HPDE6-E6E7 (cell line): ENCODE data around the gene ACOX1.
"Not testable (repeated sequence)": the region's sequence is repeated elsewhere in the genome, so short reads cannot be mapped to it uniquely, and the experiment has no call there.

ENCODE experiments used
- DNase-seq: peaks from one replicate; pipeline ENCODE4 v3.0.0; 2011; ENCODE audit warnings: missing footprints; ENCODE audit errors: extremely low spot score

ACOX1 gene

DNA sequence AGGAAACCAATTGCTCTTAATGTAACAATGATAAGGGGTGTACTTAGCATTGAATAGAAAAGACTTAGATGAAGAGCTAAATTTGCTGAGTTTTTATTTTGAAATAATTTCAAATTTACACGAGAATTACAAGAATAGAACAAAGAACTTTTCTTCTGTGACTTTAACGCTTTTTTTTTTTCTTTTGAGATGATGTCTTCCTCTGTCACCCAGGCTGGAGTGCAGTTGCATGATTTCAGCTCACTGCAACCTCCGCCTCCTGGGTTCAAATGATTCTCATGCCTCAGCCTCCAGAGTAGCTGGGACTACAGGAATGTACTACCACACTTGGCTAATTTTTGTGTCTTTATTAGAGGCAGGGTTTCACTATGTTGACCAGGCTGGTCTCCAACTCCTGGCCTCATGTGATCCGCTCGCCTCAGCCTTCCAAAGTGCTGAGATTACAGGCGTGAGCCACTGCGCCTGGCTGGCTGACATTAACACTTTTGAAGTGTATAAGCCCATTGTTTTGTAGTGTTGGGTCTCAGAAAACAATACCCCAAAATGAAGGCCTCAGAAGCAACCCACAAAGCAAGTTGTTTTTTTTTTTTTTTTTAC is 2.2 kb upstream of the ACOX1 start:
- DNase-seq = no peak

DNA sequence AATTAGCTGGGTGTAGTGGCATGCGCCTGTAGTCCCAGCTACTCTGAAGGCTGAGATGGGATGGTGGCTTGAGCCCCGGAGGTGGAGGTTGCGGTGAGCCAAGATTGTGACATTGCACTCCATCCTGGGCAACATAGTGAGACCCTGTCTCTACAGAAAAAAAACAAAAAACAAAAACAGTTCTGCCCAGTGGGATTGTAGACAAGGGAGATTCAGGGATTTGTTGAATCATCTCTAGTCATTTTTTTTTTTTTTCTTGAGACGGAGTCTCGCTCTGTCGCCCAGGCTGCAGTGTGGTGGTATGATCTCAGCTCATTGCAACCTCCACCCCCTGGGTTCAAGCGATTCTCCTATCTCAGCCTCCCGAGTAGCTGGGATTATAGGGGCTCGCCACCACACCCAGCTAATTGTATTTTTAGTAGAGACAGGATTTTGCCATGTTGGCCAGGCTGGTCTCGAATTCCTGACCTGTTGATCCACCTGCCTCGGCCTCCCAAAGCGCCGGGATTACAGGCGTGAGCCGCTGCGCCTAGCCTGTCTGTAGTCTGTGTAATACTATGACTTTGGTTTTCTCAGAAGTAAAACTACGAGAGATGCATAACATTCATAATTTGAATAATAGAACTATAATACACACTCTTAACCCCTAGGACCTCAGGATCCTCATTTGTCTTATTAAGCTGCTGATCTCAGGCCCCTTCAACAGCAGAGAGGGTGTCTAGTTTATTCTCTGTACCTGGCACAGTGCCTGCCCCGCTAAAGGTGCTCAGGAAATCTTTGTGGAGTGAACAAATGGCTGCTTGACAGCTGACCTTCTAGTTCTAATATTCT is 1.4 kb upstream of the ACOX1 start:
- DNase-seq = no peak

DNA sequence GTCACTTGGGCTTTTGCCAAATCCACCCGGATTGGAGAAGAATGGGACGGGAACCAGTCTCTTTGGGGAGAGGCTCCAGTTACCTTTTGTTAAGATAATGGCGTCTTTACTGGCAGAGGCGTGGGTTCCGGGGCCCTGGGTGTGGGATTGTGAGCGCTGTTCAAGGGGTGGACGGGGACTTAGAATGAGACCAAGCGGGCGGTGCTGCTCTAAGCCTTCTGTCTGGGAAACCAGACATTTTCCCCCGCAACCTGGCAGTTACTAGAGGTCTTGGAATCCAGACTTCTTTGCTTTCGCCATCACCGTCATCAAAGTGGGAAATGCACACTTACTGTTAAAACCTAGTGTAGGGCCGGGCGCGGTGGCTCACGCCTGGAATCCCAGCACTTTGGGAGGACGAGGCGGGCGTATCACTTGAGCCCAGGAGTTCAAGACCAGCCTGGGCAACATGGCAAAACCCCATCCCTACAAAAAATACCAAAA is 780 bp upstream of the ACOX1 start:
- DNase-seq = no peak

DNA sequence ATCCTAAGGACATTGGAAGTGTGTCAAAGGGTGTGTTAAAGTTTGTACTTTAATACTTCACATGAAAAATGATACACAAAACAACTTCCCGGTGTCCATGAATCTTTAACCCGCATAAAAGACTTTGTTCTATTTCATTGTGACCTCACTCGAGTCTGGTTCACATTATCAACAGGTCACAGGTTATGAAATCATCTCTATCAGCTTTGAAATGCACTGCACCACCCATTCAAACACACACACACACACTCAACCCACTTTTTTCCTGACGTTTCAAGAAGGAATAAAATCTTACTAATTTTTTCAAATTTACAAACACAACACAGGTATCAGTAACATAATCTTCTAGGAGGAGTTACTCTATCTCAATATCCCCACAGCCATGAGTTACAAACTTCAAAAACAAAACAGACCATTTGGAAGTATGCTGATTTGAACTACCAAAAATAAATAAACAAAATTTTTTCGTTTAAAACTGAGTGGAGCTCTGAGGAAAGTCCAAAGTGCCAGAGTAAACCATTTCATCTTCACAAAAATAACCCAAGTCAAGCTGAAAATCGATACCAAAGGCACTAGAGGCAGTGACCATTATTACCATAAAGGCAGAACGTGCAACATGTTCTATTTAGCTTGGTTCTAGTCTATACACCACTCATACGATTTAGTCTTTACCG is 2.7 kb downstream of the ACOX1 start:
- no peak for DNase-seq

DNA sequence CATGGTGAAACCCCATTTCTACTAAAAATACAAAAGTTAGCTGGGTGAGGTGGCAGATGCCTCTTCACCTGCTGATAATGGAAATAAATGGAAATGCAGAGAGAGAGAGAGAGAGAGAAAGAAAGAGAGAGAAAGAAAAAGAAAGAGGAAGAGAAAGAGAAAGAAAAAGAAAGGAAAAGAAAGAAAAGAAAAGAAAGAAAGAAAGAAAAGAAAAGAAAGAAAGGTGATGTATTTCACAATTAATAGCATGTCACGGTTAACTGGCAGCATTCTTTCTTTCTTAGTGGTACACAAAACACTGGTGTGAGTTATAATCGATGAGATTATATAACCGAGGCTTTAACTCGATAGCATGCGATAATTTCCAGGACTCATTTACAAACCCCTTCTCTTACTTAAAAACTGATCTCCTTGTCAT is 3.2 kb downstream of the ACOX1 start:
- no peak for DNase-seq

DNA sequence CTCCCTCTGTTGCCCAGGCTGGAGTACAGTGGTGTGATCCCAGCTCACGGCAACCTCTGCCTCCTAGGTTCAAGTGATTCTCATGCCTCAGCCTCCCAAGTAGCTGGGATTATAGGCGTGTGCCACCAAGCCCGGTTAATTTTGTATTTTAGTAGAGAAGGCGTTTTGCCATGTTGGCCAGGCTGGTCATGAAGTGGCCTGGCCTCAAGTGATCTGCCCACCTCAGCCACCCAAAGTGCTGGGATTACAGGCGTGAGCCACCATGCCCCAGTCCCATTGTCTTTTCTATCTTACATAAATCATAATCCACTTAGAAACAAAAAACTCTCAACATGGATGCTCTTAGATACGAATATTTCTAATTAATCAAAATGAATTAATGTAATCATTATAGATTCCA is 3.8 kb downstream of the ACOX1 start:
- not testable (repeated sequence) for DNase-seq

DNA sequence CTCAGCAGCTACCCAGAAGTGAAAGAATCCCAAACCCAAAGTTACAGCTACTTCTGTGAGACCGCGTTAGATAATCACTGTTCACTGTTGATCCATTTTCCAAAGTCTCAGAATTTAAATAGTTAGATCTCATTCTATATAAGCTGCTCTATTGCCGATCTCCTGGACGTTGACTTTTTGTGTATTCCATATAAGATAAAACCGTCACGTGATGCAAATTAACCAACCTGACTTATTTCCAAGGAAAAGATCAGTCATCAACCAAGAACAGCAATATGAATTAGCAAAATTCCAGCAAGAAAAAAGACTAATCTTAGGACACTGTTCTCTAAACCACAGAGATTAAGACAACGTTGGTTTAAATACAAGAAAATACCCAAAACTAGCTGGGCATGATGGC is 8.3 kb downstream of the ACOX1 start:
- DNase-seq = no peak

DNA sequence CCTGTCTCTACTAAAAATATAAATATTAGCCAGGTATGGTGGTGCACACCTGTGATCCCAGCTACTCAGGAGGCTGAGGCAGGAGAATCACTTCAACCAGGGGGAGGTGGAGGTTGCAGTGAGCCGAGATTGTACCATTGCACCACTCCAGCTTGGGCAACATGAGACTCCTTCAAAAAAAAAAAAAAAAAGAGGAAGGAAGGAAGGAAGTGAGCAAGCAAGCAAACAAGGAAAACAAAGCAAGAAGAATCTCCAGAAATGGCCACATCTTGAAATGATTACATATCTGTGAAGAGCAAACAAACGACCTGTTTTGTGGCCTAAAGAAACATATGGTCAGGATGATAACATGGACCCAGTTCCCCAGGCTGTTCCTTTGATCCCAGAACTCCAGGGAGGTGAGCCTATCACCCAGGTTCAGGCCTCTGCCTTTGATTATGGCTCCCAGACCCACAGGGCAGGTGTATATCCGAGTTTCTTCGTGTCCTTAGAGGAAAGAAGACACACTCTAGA is 8.9 kb downstream of the ACOX1 start:
- no peak for DNase-seq

DNA sequence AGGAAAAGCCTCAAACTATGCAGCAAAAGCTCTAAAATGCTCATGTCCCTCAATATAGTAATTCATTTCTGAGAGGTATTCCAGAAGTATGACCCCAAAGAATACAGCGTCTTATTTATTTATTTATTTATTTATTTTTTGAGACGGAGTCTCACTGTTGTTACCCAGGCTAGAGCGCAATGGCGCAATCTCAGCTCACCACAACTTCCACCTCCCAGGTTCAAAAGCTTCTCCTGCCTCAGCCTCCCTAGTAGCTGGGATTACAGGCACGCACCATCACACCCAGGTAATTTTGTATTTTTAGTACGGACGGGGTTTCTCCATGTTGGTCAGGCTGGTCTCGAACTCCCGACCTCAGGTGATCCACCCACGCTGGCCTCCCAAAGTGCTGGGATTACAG is 9.9 kb downstream of the ACOX1 start:
- DNase-seq = not testable (repeated sequence)

DNA sequence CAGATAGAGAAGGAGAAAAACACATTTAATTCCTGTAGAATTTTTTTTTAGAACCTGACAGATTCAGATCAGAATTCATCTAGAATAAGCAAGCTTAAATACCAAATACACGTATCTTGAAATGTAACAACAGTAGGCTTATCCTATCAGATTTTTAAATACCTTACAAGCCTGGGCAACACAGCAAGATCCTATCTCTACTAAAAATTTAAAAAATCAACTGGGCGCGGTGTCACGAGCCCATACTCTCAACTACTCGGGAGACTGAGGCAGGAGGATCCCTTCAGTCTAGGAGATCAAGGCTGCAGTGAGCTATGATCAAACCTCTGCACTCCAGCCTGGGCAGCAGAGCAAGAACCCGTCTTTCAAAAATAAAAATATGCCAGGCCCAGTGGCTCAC is 13.5 kb downstream of the ACOX1 start:
- DNase-seq = no peak

DNA sequence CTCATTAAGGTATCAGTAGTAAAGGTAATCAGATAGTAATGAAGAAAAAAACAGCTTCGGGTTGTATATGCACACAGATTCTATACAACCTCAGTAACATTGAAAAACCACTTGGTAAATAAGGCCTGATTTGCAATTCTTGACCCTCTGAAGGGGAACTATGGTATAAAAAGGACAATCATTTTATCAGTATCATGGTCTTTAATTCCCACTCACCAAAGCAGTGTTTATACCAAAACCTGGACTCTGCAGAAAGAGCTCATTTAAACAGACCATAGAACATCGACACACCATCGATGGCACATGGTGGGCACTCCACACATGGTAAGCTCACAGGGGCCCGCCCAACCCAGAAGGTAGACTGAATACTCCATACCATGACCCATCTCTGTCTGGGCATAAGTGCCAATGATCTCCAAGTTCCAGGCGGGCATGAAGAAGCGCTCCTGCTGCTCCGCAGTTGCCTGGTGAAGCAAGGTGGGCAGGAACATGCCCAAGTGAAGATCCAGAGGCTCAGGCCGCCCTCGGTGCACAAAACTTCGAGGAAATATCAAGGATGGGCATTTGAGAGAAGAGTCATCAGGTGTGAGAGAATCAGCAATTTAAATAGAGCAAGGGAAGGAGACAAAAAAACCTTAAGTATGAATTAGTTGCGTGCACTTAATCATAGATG is 19.0 kb downstream of the ACOX1 start:
- no peak for DNase-seq

DNA sequence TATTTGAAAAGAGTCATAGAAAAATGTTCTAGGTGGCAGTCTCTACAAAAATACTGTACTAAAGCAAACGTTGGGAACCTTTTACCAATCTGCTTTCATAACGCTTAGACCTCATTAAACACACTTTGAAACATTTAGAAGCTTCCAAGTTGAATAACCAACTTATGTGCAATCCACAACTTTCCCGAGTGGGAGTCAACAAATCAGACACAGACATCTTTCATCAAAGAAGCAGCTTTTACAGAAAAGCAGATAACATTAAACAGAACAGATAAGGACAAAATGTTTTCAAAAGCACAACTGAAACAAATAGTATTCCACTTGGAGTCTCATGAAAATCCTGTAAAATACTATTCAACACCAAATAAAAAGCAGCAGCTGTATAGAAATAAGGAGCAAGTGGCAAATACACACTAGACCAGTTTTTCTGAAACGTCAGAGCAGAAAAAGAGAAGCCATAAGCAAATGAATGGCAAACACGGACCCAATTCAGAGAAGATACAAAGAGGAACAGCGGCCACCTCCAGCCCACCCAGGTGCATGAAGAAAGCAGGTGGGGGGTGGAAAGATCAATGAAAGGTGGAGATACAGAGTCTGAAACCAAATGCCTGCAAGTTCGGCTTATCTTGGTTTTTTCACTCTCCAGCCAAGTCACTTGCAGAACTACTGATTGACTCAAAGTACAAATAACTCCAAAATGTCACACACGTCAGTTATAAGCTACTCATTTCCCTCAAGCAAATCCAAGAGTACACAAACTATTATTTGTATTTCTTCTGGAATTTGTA is 19.7 kb downstream of the ACOX1 start:
- no peak for DNase-seq

DNA sequence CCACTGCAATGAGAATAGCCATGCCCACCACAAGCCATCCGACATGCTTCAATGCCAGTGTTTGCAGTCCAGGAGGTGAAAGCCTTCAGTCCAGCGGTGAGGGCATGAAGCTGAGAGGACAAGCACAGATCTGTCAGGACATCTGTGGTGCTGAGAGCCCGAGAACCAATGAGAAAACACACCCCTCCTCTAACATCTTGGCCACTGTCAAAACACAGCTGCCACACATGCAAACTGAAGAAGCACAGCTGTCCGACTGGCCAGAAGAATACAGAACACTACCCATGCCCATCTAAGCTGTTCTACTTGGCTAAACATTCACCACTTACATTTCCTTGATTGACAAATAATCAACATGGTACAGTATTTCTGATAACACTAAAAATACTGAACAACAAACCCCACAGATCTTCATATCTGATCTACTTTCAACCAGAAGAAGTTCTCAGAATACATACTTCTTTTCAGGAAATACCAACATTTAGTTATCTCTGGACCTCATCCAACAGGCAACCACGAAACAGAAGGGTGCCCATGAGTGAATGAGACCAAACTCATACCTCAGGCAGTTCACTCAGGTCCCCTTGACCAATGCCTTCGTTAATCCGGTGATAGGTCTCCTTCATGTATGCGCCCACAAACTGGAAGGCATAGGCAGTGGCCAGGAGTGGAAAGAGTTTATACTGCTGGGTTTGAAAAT is 28.0 kb downstream of the ACOX1 start:
- DNase-seq = no peak

DNA sequence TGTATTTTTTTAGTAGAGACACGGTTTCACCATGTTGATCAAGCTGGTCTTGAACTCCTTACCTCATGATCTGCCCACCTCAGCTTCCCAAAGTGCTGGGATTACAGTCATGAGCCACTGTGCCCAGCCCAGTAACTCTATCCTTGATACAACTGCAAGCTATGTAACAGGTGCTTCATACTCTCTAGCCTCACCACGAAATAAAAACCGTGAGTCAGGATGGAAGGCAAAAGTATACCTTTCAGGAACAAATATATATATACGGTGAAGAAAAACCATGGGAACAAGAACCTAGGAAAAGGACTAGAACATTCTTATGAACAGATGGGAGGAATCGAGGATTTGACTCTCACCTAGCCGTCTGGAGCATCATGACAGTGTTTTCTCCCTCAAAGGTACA is 28.5 kb downstream of the ACOX1 start:
- no peak for DNase-seq

DNA sequence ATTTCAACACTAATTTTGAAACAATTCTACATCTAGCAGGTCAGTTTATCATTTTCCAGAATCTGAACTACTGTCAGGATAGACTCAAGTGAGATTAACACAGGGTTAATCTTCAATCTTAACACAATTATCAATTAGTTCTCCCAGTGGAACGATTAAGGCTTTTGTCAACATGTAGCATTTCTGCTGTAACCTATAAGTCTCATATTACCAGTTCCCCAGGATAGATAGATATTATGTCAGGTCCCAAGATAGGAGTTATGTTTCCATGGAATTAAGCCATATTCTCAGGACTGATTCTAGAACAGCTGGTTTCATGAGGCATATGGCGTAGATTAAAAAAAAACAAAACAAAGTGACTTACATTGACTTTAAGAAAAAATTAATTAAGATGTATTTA is 33.8 kb downstream of the ACOX1 start:
- no peak for DNase-seq

DNA sequence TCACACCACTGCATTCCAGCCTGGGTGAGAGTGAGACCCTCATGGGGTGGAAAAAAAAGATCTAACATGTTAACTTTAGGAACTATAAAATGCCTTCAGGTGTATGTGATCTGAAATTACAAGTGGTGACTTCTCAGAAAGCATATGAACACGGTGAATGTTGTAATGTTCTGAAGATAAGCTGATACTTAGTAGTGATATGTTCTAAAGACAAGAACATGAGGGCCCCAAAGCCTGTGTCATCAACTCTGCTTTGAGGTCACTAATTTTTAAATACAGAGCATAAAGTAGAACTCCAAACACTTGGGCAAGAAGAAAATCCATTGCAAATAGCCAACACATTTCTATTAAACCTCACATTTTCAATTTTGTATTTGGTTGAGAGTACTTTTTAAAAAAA is 35.5 kb downstream of the ACOX1 start:
- no peak for DNase-seq

DNA sequence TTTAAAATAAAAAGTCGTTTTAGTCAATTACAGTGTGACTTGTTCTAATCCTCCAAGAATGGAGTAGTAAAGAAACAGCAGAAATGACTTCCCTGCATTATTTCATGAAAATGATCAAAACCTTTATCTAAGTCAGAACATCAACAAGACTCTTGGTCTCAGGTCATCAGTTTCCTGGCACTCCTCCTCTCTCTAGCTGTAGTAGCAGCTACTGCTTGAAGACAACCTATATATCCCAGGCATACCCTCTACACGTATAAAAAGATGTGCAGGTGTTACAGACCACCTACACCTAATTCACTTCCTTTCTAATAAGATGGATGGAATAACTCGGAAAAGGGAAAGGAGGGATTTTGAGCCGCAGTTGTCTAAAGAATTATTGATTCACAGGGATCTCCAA is 36.5 kb downstream of the ACOX1 start:
- no peak for DNase-seq

DNA sequence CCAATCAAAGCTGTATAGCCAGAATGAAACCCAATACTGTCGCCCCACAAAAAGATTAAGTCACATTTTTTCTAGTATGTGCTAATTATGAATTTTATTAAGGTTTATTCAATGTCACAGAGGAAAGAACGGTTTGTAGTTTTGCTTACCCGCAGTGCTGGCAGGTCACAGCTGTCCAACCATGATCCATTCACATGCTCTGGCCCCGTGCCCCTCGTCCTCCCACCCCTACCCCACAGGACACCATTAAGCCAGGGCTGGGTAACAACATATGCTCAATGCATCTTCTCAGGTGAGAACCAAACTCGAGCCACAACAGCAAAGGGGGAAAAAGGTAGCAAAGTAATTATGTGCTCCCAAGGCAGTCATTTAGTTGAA is 37.5 kb downstream of the ACOX1 start:
- DNase-seq = no peak

DNA sequence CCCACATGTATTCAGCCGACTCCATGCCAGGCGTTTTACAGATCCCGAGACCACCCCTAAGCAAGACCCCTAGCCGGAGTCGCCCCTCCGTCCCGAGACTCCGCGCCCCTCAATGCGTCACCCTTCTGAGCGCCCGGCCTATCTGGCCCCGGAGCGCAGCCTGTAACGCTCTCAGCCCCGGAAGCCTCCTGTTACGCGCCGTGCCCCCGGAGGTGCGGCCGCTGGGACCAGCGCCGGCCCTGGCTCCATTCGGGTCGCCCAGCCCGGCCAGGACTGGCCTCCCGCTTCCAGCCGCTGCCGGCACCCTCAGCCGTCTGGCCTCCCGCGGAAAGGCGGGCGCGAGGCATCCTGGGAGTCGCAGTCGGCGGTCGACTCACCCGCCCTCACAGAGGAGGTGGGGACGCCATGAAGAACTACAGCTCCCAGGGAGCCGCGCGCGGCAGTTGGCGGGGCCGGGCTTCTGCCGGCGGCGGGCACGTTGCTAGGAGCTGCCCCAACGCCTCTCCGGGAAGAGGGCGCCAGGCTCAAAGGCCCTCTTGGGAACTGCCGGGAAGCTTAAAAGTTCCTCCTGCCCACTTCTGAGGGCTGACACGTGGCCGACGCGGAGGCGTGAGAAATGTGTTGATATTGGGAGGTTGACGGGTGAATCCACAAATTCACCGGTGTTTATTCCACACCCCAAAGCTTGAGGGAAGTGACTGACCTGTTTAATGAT is 38.1 kb downstream of the ACOX1 start, which contains the start of gene FBF1:
TSS of gene FBF1 (minus strand) at position 316 of the 715 bp plus-strand sequence. CDS start 2,893 bp downstream, outside the sequence.
- peak; percentile 100 for DNase-seq

DNA sequence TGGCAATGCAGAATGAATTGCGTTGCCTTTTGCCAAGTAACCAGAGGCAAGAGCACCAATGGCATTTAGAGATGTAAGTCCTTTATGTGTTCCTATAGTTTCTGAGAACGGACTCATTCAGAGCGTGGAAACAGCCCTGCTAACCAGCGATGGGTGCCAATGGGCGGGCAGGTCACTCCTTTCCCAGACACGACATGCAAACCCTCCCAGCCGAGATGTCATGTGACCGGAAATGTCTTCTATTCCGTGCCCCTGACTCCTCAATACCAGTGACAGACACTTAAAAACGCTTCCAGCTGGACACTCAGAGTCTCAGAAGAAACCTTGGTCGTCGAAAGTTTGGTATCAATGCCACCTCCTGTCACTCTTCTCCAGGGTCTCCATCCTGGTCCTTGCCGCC is 41.3 kb downstream of the ACOX1 start:
- DNase-seq = no peak
